ENCODE measurements around the gene CARD19.

DNA sequence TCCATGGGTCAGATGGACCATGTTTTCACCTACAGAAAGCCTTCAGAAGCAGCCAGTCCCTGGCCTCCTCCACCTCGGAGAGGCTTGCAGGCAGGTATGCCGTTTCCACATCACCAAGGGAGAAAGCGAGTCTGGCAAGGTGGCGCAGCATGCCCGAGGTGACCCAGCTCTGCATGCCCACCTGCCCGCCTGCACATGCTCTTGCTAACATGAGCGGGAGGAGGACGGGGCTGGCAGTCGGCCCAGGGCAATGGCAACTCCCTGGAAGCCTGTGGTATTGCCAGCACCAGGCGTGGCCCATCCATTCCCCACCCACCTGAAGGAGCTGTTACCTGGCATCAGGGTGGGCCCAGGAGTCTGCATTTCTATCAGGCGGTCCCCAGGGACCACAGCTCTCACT, 41.3 kb downstream of the CARD19 start:
- TF ChIP-seq, protein P1, sequence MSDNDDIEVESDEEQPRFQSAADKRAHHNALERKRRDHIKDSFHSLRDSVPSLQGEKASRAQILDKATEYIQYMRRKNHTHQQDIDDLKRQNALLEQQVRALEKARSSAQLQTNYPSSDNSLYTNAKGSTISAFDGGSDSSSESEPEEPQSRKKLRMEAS (IDR thresholded peaks at IDR 0.05) = no peak
- TF ChIP-seq POLR2A (IDR thresholded peaks at IDR 0.05; ENCODE audit: control extremely low read depth in 1 of 2, low read depth in 2 of 2, low read length in 2 of 2) = no peak

Measured in H1 (cell line).